ENCODE measurements around the gene PFDN4. TPM values are rescaled to one million over a fixed set of nuclear protein-coding genes. Genes with fewer than 3 reads are reported as not detected.

Gene PFDN4
- total RNA-seq, 1 donor from 2014 or later, result 19.8 TPM

DNA sequence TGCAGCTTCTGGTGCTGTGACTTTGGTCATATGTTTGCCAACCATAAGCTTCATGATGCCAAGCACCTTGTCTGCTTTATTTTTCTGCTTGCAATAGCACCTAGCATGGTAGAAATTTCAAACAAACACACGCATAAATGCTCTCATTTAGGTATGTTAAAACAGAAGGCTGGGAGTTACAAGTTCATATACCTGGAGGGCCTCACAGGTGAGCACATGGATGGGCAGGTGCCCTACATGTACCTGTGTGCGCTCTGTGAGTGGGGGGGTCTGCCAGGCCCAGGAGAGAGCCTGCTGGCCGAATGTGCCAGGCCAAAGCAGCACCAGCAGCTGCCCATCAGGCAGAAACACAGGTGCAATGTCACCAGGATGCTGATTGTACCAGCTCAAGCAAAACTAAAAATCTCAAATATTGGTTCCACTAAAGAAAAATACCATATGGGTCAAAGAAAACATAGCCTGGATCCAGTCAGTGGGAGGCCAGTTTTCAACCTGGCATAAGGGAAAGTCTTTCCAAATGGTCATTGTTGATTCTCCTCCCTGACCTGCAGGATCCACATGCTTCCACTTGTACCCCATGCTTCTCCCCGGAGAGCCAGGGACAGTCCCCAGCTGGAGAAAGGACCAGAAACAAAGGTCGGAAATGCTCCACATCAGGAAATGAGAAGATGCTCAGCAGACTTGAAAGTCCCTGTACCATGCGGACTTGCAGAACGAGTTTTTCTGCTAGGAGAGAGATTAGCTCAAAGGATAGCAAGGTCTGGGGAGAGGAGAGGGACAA, 7.2 kb upstream of the PFDN4 start:
- DNase-seq (ENCODE audit: low spot score), result no peak

DNA sequence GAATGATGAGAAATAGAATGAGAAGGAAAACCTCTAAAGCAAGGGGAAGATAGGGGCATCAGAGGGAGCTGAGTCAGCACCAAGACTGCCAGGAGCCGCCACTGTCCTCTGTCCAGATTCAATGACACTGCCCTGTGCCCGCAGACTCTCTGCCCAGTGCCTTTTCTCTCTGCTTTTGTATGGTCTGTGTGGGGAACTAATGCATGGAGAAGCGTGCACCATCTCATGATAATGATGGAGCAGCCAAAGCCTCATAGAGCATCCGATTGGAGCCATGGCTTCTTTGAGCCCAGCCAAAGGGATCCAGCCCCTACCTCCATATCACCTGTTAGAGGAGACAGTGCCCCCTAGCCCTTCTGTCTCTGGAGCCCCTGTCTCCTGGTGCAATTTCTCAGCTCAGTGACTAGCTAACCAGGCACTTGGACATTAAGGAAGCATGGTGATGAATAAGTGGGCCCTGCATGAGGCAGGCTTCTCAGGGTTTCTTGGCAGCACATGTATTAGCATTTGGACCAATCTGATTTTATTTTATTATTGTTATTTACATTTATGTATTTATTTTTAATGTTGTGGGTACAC, 6.5 kb upstream of the PFDN4 start:
- DNase-seq (ENCODE audit: low spot score), result no peak

DNA sequence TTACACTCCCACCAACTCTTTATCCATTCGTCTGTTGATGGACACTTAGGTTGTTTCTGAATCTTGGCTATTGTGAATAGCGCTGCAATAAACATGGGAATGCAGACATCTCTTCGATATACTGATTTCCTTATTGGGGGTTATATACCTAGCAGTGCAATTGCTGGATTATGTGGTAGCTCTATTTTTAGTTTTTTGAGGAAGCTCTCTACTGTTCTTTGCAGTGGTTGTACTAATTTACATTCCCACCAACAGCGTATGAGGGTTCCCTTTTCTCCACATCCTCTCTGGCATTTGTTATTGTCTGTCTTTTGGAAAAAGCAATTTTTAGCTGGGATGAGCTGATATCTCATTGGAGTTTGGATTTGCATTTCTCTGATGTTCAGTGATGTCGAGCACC, 4.6 kb upstream of the PFDN4 start:
- no peak for DNase-seq (ENCODE audit: low spot score)

DNA sequence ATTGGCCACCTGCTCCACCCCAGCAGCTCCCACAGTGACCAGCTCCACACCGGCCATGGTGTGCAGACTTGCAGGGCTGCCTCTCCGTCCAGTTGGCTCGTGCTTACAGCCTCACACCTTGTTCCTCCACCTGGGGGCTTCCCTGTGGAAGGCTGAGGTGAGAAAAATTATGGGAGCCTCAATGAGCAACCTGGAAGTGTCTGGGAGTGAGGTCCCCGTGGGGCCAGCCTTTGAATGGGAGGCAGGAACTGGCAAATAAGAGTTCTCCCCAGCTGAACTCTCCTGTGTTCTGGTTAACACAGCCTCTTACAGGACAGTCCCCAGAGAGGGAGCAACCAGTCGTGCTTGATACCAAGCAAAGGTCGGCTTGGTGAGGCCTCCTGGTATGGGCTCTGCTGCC, 3.8 kb upstream of the PFDN4 start:
- no peak for DNase-seq (ENCODE audit: low spot score)

DNA sequence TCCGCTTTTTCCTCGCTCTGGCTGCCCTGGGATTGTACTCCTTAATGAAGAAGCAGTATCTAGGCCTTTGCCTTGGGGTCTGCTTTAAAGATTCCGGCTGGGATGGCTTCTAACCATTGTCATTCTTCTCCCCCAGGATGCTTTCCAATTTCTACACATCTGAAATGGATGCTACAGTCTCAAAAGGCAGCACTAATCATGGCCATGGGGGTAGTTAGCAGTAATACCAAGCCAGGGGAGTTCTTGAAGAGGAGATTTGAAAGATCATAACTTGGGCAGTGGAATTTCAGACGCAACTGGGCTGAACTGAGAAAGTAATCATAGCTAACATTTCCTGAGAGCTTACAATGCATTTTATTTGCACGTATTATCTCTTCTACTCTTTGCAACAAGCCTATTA, 3.4 kb upstream of the PFDN4 start:
- DNase-seq (ENCODE audit: low spot score), result no peak

DNA sequence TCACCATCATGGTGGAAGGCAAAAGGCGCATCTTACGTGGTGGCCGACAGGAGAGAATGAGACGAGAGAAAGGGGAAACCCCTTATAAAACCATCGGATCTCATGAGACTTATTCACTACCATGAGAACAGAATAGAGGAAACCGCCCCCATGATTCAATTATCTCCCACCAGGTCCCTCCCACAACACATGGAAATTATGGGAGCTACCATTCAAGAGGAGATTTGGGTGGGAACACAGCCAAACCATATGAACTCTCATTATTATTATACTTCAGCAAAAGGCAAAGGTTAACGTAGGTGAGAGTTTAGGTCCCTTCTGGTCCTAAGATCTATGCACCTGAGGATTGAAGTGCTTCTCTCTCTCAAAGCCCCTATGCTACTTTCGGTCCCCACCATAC, 2.4 kb upstream of the PFDN4 start:
- DNase-seq (ENCODE audit: low spot score), result no peak

DNA sequence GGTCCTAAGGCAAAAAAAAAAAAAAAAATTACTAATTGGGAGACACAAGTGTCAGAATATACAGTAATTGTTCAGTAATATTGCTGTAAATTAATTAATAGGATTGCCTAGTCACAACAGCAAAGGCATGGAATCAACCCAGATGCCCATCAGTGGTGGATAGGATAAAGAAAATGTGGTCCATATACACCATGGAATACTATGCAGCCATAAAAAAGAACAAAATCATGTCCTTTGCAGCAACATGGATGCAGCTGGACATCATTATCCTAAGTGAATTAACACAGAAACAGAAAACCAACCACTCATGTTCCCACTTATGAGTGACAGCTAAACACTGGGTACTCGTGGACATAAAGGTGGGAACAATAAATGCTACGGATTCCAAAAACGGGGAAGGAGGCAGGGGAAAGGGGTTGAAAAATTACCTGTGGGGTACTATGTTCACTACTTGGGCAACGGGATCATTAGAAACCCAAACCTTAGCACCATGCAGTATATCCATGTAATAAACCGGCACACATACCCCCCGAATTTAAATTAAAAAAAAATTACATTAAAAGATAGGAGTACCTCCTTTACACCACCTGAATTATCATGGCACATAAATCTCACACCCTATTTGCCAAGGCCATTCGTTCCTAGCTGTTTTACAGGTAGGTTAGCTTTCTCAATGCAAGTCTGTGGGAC, 689 bp upstream of the PFDN4 start:
- DNase-seq (ENCODE audit: low spot score), result no peak

DNA sequence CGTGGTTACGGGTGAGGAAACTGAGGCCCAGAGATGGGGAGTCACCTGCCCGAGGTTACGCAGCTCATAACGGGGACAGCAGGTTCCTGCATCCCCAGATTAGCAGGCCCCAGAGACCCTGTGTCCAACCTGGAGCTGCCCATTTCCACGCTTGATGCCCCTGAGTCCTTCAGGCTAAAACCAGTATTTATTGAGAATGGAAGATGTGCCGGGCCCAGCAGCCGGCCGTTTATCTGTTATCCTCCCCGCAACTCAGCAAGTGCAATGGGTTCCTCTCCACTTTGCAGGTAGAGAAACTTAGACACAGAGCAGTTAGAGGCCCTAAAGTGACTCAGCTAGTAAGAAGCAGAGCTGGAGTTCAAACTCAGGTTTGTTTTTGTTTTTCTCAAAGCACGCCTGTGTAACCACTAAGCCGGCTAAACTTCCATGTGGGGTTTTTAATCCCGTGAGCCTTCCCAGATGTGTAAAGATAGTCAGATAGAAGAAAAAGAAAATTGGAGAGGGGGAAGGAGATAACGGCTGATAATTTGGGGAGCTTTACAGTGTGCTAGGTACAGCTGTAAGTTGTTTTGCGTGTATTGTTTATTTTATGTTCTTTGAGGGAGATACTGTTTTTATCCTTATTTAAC, 775 bp downstream of the PFDN4 start:
- no peak for DNase-seq (ENCODE audit: low spot score)

DNA sequence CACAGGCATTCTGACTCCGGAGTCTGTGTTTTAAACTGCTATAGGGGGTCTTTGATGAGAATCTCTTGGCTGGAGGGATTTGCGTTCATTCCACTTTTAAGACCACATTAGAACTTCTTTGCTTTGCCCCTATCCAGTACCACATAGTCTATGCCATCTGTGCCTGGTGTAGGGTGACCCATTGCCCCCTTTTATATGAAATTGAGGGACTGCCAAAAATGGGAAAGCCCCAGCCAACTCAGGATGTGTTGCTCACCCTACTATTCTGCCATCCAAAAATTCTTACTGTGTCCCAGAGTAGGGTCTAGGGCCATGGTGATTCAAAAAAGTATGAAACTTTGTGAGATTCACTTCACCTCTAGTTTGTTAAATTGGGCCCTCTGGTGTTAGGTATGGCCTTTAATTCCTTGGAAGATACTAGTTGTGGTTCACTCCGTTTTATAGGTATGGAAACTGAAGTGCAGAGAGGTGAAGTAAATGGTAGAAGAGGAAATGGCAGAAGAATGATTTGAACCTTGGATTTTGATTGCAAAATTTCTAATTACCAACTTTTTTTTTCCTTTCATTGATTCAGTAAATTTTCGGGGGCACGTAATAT, 1.4 kb downstream of the PFDN4 start:
- DNase-seq (ENCODE audit: low spot score), result no peak

DNA sequence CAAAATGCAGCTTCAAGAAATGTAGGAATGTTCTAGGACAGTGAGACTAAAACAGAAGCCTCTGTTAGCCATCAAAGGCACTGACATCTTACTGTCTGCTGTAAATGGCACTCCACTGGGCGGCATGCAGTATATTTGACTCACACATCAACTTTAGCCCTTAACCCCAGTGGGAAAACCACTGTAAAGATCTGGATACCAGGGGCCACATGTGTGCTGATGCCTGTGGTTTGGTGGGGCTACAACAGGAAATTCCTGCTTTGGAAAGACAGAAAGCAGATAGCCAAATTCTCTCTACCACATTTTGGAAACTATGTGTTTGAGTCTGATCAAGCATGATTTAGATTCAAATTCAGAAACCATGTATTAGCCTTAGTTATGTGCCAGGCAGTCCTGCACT, 4.3 kb downstream of the PFDN4 start:
- no peak for DNase-seq (ENCODE audit: low spot score)

DNA sequence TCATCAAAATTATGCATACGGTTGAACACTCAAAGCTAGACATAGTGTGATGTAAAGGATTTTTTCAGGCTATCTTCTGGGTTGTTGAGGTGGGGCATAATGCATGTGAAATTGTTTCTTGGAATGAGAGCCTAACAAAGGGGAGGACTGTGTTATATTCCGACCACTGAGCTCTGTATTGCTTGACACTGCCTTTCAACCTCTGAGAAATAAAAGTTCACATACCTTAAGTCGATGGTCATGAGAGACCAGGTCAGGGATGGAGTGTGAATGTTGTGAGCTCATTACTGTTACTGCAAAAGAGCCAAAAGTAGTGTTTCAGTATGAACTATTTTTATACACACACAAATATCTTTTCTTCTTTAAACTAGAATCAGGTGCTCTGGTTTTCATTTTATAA, 5.0 kb downstream of the PFDN4 start:
- DNase-seq (ENCODE audit: low spot score), result no peak

DNA sequence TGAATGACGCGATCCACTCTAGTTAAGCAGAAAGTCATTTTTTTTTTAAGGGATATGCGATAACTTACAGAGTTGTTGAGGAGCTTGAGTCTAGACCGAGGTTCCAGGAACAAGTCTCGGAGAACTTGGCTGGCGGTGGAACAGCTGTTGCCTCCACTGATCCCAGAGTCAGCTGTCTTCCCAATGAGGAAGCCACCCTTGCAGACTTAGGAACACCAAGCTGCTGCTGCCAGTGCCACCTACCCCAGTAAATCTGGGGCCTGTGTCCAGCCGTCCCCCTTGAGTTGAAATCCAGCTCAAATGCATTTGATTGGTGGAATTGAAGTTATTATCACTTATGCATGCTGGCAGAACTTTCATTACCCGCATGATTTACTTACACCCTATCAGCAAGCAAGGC, 6.7 kb downstream of the PFDN4 start:
- DNase-seq (ENCODE audit: low spot score), result no peak

DNA sequence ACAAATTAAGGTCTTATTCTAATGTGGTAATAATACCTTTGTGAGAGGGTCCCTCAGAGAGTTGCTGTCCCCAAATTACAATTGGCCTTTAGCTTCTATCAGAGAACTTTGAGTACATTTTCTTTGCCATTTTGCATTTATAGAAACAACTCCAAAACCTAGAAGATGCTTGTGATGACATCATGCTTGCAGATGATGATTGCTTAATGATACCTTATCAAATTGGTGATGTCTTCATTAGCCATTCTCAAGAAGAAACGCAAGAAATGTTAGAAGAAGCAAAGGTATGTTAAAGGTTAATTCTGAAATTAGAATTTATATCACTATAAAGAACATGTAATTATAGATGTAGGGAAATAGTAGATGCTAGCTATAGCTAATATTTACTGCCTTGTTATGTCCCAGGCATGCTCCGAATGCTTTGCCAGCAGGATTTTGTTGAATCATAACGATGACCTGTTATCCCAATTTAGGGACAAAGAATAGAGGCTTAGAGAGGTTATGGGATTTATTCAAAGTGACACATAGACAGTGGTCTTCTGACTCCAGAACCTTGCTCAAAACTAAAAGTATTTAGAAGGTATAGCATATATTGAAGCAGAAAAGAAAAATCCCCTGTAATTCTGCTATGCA, 7.4 kb downstream of the PFDN4 start:
- no peak for DNase-seq (ENCODE audit: low spot score)

DNA sequence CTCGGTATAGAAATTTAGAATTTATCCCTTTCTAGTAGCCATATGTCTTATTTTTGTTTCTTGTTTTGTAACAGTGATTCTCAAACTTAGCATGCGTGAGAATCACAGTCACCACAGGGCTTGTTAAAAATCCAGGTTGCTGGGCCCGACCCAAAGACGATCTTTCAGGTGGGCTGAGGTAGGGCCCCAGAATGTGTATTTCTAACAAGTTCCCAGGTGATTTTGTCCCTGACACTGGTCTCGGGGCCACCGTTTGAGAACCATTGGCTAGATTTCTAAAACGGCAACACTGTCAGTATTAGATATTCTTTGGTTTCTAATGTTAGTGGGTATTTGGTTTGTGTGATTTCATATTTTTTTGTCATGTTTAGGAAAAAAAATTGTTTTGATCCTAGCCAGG, 9.9 kb downstream of the PFDN4 start:
- DNase-seq (ENCODE audit: low spot score), result no peak

DNA sequence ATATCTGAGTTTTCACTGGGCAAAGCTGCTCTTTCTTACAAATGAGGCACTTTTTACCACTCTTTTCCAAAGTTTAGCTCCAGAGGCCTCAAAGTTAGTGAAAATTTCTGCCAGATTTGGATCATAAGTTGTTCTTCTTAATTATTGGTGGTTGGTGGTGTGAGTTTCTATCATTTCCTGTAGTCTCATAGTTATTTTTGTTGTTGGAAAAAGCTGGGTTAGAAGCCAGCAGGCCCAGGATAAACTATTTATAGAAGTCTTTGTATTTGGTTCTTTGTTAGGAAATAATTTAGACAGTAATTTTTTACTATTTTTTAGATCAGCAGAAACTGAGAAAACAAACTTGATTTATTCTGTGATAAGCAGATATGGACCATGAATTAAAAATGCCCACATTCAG, 10.6 kb downstream of the PFDN4 start:
- no peak for DNase-seq (ENCODE audit: low spot score)

DNA sequence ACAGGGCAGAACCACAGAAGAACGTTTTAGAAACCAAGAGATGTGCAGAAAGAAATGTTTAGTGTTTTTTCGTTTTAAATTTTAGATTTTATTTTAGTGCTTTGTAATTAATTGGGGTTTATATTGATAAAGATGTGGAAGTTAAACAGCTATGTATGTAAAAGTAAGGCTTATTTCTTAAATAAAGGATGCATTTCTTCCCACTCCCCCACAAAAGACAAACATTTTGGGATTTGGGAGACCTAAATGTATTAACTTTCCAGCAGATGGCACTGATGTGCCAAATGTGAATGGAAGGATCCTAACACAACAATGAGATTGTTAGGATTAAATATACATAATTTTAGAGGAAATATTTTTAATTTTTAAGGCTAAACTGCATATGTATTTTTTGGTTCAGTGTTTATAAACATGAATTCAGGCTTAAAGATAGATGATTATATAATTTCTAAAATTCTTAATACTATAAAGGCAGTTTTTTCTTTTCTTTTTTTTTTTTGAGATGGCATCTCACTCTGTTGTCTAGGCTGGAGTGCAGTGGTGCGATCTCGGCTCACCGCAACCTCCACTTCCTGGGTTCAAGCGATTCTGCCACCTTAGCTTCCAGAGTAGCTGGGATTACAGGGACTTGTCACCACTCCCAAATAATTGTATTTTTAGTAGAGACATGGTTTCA, 12.0 kb downstream of the PFDN4 start:
- DNase-seq (ENCODE audit: low spot score), result no peak

DNA sequence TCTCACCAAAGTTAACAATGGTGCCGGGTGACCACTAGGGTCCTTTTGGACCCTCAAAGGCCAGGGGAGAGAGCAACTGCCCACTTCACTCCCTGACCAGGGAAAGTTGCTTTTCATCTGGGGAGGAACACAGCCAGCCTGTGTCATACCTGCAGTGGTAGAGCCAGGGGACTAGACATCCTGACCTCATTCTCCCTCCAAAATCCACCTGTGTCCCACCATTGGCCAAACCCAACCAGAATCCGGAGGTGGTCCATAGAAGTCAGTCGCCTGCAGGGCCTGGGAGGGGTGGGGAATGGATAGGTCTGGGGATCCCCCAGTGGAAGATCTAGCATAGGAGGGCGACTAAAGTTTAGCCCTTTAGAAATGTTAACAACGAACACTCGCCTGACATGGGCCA, 12.8 kb downstream of the PFDN4 start:
- no peak for DNase-seq (ENCODE audit: low spot score)

DNA sequence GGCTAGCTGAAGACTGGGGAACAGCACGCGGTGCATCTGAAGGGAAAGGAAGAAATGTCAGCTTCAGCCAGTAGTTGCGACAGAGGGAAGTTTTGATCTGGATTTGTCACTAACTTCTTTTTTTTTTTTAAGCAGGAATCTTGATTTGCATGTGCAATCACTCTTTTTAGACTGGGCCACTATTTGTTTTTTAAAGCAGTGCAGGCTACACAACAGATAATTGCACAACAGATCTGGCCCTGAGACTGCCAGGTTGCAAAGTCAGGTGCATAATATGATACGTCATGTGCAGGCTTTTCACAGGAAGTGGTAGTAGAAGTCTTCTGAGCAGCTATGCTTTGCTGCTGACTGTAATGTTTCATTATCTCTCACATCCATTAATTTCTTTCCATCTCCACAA, 13.5 kb downstream of the PFDN4 start:
- no peak for DNase-seq (ENCODE audit: low spot score)

DNA sequence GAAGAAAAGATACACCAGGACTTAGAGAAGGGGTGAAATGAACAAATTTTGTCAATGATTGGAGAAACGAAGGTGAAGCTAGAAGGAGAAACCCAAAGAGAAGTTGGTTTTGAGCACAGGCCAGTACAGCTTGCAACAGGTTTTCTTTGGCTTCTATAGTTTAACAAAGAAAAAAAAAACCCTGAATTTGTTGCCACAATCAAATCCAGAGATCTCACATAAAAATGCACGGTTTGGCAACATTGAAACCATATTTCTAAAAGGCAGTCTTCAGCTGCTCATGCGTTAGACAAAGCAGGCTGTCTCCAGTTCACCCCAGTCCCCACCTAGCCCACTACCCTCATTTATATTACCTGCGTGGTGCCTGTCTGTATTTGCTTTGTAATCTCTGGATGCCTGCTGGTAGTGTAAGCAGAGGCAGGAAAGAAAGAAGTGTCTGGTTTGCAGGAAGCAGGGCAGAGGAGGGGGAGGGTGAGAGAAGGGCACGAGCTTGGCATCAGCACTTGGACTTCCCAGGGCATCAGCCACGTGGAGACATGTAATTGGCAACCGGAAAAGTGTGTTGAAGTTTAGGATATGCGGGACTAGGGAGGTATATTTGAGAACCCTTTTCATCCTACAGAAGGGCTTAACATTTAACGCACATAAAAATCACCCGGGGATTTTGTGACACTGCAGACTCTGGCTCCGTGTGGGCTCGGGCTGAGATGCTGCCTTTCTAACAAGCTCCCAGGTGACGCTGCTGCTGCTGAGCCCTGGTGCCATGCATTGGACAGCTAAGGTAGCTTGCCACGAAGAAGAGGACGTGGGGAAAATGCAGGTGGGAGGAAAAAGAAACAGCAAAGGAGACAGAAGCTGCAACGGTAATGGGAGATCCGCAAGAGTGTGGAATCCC, 14.4 kb downstream of the PFDN4 start:
- DNase-seq (ENCODE audit: low spot score), result no peak

DNA sequence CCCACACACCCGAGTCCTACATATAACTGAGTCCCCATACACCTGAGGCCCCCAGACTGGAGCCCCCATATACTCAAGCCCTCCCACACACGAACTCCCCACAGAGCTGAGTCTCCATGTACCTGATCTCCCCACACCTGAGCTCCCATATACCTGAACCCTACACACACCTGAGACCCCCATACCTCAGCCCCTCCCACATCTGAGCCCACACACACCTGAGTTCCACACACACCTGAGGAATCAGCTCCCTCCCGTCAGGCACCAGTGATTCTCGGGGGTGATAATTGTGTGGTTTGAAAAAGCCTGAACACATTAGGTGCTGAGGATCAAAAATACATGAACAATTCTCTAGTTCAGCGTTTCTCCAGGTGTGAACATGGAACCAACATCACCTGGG, 15.4 kb downstream of the PFDN4 start:
- no peak for DNase-seq (ENCODE audit: low spot score)

Data from mesenteric fat pad (tissue), 1 donor.